Erythroblast (primary cell): ENCODE measurements around the gene NEURL2.

Experiments used
- DNase-seq, 2 experiments: peaks; one replicate each; lab custom pipeline; 2025; lab: John Stamatoyannopoulos, UW
- GATA1 ChIP-seq: IDR thresholded peaks from 2 replicates; pipeline ENCODE4 v1.6.1; 2011; ENCODE audit warnings: low read depth, mild to moderate bottlenecking, control low read depth, low read length, moderate library complexity
- POLR2A ChIP-seq: IDR thresholded peaks from 2 replicates; pipeline ENCODE4 v1.6.1; 2011; ENCODE audit warnings: mild to moderate bottlenecking, low read length

NEURL2 gene

GRCh38 chr20:45926731-45927070 lies 35.7 kb upstream of the NEURL2 start:
- no peak for DNase-seq
- TF ChIP-seq POLR2A: no peak
- no peak for TF ChIP-seq GATA1

GRCh38 chr20:45925821-45926506 lies 35.0 kb upstream of the NEURL2 start:
- TF ChIP-seq POLR2A (no peak), GATA1 (no peak)
- DNase-seq: no peak

DNA sequence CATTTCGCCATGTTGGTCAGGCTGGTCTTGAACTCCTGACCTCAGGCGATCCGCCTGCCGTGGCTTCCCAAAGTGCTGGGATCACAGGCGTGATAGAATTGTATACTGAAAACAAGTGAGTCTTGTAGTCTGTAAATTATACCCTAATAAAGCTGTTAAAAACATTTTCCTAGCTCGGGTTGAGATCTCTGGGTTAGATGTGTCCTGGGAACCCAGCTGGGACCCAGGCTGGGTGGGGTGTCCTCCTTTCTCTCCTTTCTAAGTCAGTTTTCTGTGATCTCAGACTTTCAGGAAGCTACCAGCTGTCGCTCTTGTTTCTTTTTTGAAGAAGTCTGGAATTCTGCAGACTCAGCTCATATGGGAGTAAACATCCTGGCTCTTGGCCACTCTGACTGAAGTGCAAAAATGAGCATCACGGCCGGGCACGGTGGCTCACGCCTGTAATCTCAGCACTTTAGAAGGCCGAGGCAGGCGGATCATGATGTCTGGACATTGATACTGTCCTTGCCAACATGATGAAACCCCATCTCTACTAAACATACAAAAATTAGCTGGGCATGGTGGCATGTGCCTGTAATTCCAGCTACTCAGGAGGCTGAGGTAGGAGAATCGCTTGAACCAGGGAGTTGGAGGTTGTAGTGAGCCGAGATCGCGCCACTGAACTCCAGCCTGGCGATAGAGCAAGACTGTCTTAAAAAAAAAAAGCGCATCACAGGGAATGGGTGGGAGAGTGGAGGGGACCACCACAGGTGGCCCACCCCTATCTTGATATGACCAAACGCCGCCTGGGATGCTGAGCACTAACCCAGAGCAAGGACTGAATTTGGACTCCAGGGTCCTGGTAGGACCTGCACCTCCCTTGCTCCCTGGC lies 33.6 kb upstream of the NEURL2 start:
- TF ChIP-seq POLR2A (no peak), GATA1 (no peak)
- peak in 1 of 2 experiments; percentile 48 for DNase-seq

GRCh38 chr20:45921337-45922189 lies 30.6 kb upstream of the NEURL2 start:
- peak in 1 of 2 experiments; percentile 24 for DNase-seq
- TF ChIP-seq POLR2A: no peak
- no peak for TF ChIP-seq GATA1

DNA sequence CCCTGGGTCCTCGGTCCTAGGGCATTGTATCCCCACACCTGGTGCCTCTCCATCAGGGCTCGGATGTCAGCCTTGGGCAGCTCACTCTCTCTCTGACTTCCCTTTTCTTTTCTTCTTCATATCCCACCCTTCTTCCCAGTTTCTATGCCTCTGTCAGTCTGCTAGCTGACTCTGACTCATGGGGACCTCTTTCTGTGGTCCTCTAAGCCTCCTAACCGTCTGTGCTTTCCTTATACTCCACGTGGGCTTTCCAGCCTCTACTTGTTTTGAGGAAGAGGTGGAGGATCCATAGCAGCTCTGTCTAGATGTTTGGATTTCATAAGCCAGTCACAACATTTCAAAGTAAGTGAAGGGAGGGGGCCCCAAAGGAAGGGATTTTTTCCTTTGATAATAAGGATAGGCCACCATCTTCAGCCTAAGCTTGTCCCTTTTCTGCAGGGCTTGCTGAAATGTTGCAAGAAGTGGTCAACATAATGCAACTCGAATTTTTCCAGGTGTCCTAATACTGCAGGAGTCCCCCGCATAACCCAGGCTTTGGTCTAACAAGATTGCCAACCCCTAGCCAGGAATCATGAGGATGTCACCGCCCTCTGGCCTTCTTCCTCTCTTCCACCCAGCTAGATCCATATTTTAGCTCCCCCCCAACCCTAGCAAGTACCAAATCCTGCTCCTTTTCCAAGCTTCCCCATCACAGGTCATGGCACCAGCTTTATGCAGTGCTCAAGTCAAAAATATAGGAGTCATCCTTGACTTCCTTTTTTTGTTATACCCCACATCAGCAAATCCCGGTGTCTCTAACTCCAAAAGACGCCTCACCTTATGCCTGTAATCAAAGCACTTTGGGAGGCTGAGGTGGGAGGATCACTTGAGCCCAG lies 29.7 kb upstream of the NEURL2 start:
- DNase-seq: no peak
- TF ChIP-seq POLR2A (no peak), GATA1 (no peak)

DNA sequence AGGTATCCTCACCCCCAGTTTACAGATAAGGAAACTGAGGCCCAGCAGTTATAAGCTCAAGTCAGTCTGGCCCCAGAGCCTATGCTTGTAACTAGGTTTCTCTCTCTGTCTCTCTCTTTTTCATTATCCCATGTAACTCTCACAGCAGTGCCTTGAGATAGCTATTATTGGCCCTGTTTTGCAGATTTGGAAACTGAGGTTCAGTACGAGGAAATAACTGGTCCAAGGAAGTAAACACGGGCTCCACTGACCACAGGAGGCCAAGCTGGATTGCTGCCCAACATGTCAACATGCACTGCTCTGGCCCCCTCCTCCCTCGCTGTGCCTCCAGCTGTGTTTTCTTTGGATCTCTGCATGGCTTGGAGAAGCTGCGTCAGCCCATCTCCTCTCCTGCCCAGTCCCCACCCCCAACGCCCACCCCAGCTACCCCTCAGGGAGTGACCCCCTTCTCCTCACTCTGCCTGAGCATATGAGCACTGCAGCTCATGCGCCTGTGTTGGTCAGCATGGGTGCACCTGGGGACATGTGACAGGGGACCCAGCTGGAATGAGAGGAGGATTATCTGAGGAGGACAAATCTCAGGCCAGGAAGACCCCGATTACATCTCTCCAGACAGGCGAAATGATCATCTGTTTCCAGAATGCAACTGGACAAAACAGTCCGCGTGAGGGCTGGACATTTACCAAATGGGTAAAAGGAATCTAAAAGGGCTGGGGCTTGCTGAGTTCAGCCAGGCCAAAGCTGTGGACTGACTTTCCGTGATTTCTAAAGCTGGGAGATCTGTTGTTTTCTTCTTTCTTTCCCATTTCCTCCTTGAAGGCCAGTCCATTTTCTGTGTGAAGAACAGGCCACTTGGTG lies 28.8 kb upstream of the NEURL2 start:
- TF ChIP-seq POLR2A (no peak), GATA1 (no peak)
- no peak for DNase-seq

DNA sequence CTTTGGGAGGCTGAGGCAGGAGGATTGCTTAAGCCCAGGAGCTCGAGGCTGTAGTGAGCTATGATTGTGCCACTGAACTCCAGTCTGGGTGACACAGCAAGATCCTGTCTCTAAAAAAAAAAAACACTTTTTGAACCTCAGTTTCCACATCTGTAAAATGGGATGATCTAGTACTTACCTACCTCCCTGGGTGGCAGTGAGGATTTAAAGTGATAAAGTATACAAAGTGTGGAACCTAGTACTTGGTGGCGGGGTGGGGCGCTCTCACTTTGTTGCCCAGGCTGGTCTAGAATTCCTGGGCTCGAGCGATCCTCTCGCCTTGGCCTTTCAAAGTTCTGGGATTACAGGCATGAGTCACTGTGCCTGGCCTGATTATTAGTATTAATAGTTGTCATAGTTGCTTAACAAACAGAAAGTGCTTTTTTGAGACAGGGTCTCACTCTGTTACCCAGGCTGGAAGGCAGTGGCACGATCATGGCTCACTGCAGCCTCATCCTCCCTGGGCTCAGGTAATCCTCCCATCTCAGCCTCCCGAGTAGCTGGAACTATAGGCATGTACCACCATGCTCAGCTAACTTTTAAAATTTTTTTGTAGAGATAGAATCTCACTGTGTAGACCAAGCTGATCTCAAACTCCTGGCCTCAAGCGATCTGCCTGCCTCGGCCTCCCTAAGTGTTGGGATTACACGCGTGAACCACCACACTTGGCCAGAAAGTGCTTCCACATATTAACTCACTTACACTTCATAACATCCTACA lies 27.9 kb upstream of the NEURL2 start:
- DNase-seq: no peak
- TF ChIP-seq POLR2A: no peak
- no peak for TF ChIP-seq GATA1

DNA sequence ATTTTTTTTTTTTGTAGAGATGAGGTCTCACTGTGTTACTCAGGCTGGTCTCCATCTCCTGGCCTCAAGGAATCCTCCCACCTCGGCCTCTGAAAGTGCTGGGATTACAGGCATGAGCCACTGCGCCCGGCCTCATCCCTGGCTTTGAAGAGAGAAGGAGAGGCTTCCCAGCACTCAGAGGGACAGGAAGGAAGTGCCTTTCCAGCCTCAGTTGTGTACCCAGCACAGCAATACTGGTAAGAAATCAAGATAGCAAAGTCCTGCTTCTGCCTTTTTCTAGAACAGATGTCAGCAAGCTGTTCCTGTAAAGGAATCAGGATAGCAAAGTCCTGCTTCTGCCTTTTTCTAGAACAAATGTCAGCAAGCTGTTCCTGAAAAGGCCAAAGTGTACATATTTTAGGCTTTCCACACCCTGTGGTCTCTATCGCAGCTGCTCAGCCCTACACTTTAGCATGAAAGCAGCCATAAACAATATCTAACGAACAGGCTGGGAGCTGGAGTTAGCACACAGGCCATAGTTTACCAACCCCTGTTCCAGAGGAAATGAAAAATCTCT lies 27.3 kb upstream of the NEURL2 start:
- DNase-seq: no peak
- TF ChIP-seq GATA1: no peak
- TF ChIP-seq POLR2A: no peak

DNA sequence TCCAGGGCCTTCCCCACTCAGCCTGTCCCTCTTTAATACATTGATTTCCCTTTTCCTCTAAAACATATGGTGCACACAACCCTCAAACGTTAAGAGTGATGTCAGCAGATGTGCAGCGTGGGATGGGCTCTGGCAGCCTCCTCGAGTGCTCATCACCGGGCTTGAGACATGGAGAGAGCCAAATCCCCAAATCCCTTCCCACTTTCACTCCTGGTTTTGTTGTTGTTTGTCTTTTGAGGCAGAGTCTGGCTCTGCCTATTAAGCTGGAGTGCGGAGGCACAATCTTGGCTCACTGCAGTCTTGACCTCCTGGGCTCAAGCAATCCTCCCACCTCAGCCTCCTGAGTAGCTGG lies 26.8 kb upstream of the NEURL2 start:
- no peak for TF ChIP-seq GATA1
- no peak for TF ChIP-seq POLR2A
- DNase-seq: no peak

DNA sequence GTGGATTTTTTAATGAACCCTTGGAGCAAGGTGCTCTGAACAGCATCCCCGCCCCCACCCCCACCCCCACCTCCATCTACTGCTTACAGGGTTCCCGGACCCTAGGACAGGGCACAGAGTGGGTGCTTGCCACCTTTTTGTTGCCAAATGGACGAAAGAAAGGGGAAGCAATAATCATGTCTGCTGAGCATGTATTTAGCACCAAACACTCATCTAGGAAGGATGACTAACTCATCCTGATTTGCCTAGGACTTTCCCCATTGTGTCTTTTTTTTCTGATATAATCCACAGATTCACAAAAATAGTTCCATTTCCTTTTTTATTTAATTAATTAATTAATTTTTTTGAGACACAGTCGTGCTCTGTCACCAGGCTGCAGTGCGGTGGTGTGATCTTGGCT lies 22.1 kb upstream of the NEURL2 start:
- TF ChIP-seq POLR2A (no peak), GATA1 (no peak)
- DNase-seq: no peak

- TF ChIP-seq POLR2A (no peak), GATA1 (no peak)
- DNase-seq: no peak
These were observed 21.3 kb upstream of the NEURL2 start for GRCh38 chr20:45912344-45912682.

DNA sequence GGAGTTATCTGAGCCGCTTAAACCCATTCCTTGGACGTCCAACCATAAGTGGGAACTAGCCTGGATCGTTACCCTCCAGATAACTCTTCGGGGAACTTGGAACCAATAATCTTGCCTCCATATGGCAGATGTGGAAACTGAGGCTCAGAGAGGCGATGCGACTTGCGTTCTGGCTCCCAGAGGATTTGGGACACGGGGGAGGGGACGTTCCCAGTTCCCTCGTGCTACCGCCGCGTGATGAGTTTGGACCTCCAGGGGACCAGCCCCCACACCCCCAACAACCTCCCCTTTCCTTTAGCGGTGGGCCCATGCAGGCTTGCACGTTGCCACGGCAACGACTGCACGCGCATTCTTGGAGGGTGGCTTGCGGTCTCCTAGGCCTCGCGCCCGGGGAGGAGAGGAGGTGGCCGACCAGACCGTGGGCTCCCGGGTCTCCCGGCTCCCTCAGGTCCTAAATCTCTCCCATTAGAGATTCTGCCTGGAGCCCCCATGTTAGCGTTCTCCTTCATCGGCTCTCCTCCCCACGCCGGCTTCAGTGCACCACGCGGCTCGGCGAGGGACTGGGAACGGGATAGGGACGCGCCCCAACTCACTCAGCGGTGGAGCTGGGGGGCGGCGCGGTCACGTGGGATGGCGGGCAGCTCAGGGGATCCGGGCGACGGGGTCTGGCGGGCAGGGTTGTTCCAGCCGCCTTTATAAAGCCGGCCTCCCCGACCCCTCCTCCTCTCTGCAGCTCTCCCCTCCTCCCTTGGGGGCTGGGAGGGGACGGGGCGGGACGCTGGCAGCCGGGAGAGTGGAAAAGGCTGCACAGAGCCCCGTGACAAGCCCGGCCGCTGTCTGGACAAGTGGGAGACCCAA lies 20.7 kb upstream of the NEURL2 start, which contains the start of gene PLTP:
Gene PLTP (minus strand): TSS at position 670 of the 858 bp plus-strand sequence. CDS start 703 bp downstream, outside the sequence.
- TF ChIP-seq GATA1 (no peak), POLR2A (peak; percentile 9)
- DNase-seq: peak; percentile 66 to 69
